ENCODE results near the gene DNAH17. TPM values are rescaled to one million over a fixed set of nuclear protein-coding genes. Genes with fewer than 3 reads are reported as not detected.

Gene DNAH17
- total RNA-seq, 3 donors from 2014 or later (not counting 1 experiment from before 2014, with no cell fraction given): 0.16 to 0.25 (median 0.24) TPM

- no peaks in the 10 kb centered on the region for H3K36me3 Mint-ChIP-seq
- no peak for ATAC-seq
- H3K4me3 ChIP-seq (ENCODE audit: low read length): no peak overlapping the region
- H3K4me1 Mint-ChIP-seq: peaks cover 7 to 9% of the 10 kb centered on the region in 2 donors
- H3K27ac ChIP-seq (ENCODE audit: low read length): no peak overlapping the region
- no peaks in the 10 kb centered on the region for H3K9me3 Mint-ChIP-seq
- 95% methylated on average over 20 of the region's 20 CpGs for WGBS (ENCODE audit: insufficient coverage)
- H3K27ac Mint-ChIP-seq: no peak overlapping the region
- no peak overlapping the region for H3K4me3 Mint-ChIP-seq
- H3K36me3 ChIP-seq (ENCODE audit: control insufficient read depth, insufficient read depth, low read length): no peaks in the 10 kb centered on the region
- H3K9me3 ChIP-seq (ENCODE audit: control insufficient read depth, insufficient read depth, low read length): no peaks in the 10 kb centered on the region
- no peaks in the 10 kb centered on the region for H3K27me3 ChIP-seq (ENCODE audit: control insufficient read depth, insufficient read depth, low read length)
- peaks cover 4% of the 10 kb centered on the region for H3K4me1 ChIP-seq (ENCODE audit: control insufficient read depth, insufficient read depth, low read length)
- no peak for DNase-seq
- H3K27me3 Mint-ChIP-seq (ENCODE audit: low read depth in 2 of 2): peaks cover 0 to 4% of the 10 kb centered on the region in 2 donors
- no peak for TF ChIP-seq CTCF (IDR thresholded peaks at IDR 0.05)
- intact Hi-C loops (cut with micrococcal nuclease): no loop called here
Observed at GRCh38 chr17:78537217-78537860, 39.9 kb downstream of the DNAH17 start.

GRCh38 chr17:78535273-78536197 is 41.7 kb downstream of the DNAH17 start:
- no peaks in the 10 kb centered on the region for H3K9me3 ChIP-seq (ENCODE audit: control insufficient read depth, insufficient read depth, low read length)
- H3K36me3 ChIP-seq (ENCODE audit: control insufficient read depth, insufficient read depth, low read length): no peaks in the 10 kb centered on the region
- Mint-ChIP-seq H3K4me1 (peaks cover 7 to 14% of the 10 kb centered on the region in 2 donors), H3K27ac (no peak overlapping the region), H3K4me3 (no peak overlapping the region), H3K9me3 (no peaks in the 10 kb centered on the region), H3K27me3 (ENCODE audit: low read depth in 2 of 2) (peaks cover 0 to 4% of the 10 kb centered on the region in 2 donors), H3K36me3 (no peaks in the 10 kb centered on the region)
- H3K4me3 ChIP-seq (ENCODE audit: low read length): no peak overlapping the region
- H3K27me3 ChIP-seq (ENCODE audit: control insufficient read depth, insufficient read depth, low read length): no peaks in the 10 kb centered on the region
- 59% methylated on average over 19 of the region's 19 CpGs for WGBS (ENCODE audit: insufficient coverage)
- DNase-seq (peak in 1 of 2 donors; percentile 43), ATAC-seq (no peak)
- TF ChIP-seq CTCF (IDR thresholded peaks at IDR 0.05): no peak
- H3K4me1 ChIP-seq (ENCODE audit: control insufficient read depth, insufficient read depth, low read length): peaks cover 4% of the 10 kb centered on the region
- H3K27ac ChIP-seq (ENCODE audit: low read length): no peak overlapping the region
- intact Hi-C loops (cut with micrococcal nuclease): no loop called here

GRCh38 chr17:78534492-78535272 is 42.5 kb downstream of the DNAH17 start:
- Histone ChIP-seq H3K27ac (ENCODE audit: low read length) (no peak overlapping the region), H3K36me3 (ENCODE audit: control insufficient read depth, insufficient read depth, low read length) (no peaks in the 10 kb centered on the region), H3K4me3 (ENCODE audit: low read length) (no peak overlapping the region), H3K27me3 (ENCODE audit: control insufficient read depth, insufficient read depth, low read length) (no peaks in the 10 kb centered on the region), H3K4me1 (ENCODE audit: control insufficient read depth, insufficient read depth, low read length) (peaks cover 4% of the 10 kb centered on the region), H3K9me3 (ENCODE audit: control insufficient read depth, insufficient read depth, low read length) (no peaks in the 10 kb centered on the region)
- TF ChIP-seq CTCF (IDR thresholded peaks at IDR 0.05): no peak
- Mint-ChIP-seq H3K27me3 (ENCODE audit: low read depth in 2 of 2) (peaks cover 0 to under 1% of the 10 kb centered on the region in 2 donors), H3K9me3 (no peaks in the 10 kb centered on the region), H3K36me3 (no peaks in the 10 kb centered on the region), H3K27ac (no peak overlapping the region), H3K4me1 (peaks cover 7 to 14% of the 10 kb centered on the region in 2 donors), H3K4me3 (no peak overlapping the region)
- 80% methylated on average over 6 of the region's 6 CpGs for WGBS (ENCODE audit: insufficient coverage)
- ATAC-seq: no peak
- peak in 1 of 2 donors; percentile 22 for DNase-seq
- intact Hi-C loops (cut with micrococcal nuclease): no loop called here
